ENCODE data around the gene CACNA1S.

Gene CACNA1S

GRCh38 chr1:201096041-201096461 lies 16.2 kb downstream of the CACNA1S start:
- no peak for FAIRE-seq
- no peak for DNase-seq (ENCODE audit: insufficient read length, low spot score)

- FAIRE-seq = no peak
- DNase-seq (ENCODE audit: insufficient read length, low spot score) = no peak
Measured at GRCh38 chr1:201095581-201095980, 16.6 kb downstream of the CACNA1S start.

GRCh38 chr1:201094832-201095231 lies 17.4 kb downstream of the CACNA1S start:
- DNase-seq (ENCODE audit: insufficient read length, low spot score) (no peak), FAIRE-seq (no peak)

- FAIRE-seq (no peak), DNase-seq (ENCODE audit: insufficient read length, low spot score) (no peak)
Measured at GRCh38 chr1:201093962-201094361, 18.3 kb downstream of the CACNA1S start.

GRCh38 chr1:201093561-201093960 lies 18.7 kb downstream of the CACNA1S start:
- FAIRE-seq = no peak
- no peak for DNase-seq (ENCODE audit: insufficient read length, low spot score)

GRCh38 chr1:201092738-201093137 lies 19.5 kb downstream of the CACNA1S start:
- DNase-seq (ENCODE audit: insufficient read length, low spot score) = no peak
- FAIRE-seq = no peak

- no peak for DNase-seq (ENCODE audit: insufficient read length, low spot score)
- no peak for FAIRE-seq
Measured at GRCh38 chr1:201091256-201091655, 21.0 kb downstream of the CACNA1S start.

GRCh38 chr1:201090541-201090940 lies 21.7 kb downstream of the CACNA1S start:
- FAIRE-seq (no peak), DNase-seq (ENCODE audit: insufficient read length, low spot score) (no peak)

GRCh38 chr1:201089596-201089995 lies 22.6 kb downstream of the CACNA1S start:
- FAIRE-seq = no peak

GRCh38 chr1:201088901-201089525 lies 23.2 kb downstream of the CACNA1S start:
- FAIRE-seq (no peak), DNase-seq (ENCODE audit: insufficient read length, low spot score) (no peak)

More at GRCh38 chr1:201089596-201089995, 22.6 kb downstream of the CACNA1S start:
- no peak for DNase-seq (ENCODE audit: insufficient read length, low spot score)

- FAIRE-seq = no peak
Measured at GRCh38 chr1:201088395-201088794, 23.8 kb downstream of the CACNA1S start.

GRCh38 chr1:201085902-201086735 lies 26.1 kb downstream of the CACNA1S start:
- peak; percentile 40 for DNase-seq (ENCODE audit: insufficient read length, low spot score)

More at GRCh38 chr1:201088395-201088794, 23.8 kb downstream of the CACNA1S start:
- DNase-seq (ENCODE audit: insufficient read length, low spot score) = no peak

GRCh38 chr1:201084295-201084694 lies 27.9 kb downstream of the CACNA1S start:
- no peak for DNase-seq (ENCODE audit: insufficient read length, low spot score)
- no peak for FAIRE-seq

More at GRCh38 chr1:201085902-201086735, 26.1 kb downstream of the CACNA1S start:
- no peak for FAIRE-seq

GRCh38 chr1:201083741-201084140 lies 28.5 kb downstream of the CACNA1S start:
- FAIRE-seq (no peak), DNase-seq (ENCODE audit: insufficient read length, low spot score) (no peak)

- FAIRE-seq = no peak
- DNase-seq (ENCODE audit: insufficient read length, low spot score) = no peak
Measured at GRCh38 chr1:201080135-201080534, 32.1 kb downstream of the CACNA1S start.

GRCh38 chr1:201077736-201078135 lies 34.5 kb downstream of the CACNA1S start:
- FAIRE-seq (no peak), DNase-seq (ENCODE audit: insufficient read length, low spot score) (no peak)

- DNase-seq (ENCODE audit: insufficient read length, low spot score) (no peak), FAIRE-seq (no peak)
Measured at GRCh38 chr1:201077116-201077515, 35.1 kb downstream of the CACNA1S start.

GRCh38 chr1:201076092-201076491 lies 36.1 kb downstream of the CACNA1S start:
- DNase-seq (ENCODE audit: insufficient read length, low spot score) (no peak), FAIRE-seq (no peak)

- FAIRE-seq (no peak), DNase-seq (ENCODE audit: insufficient read length, low spot score) (no peak)
Measured at GRCh38 chr1:201074018-201074417, 38.2 kb downstream of the CACNA1S start.

GRCh38 chr1:201072922-201073321 lies 39.3 kb downstream of the CACNA1S start:
- FAIRE-seq (no peak), DNase-seq (ENCODE audit: insufficient read length, low spot score) (no peak)

GRCh38 chr1:201072149-201072548 lies 40.1 kb downstream of the CACNA1S start:
- DNase-seq (ENCODE audit: insufficient read length, low spot score) = no peak
- FAIRE-seq = no peak

- no peak for FAIRE-seq
- DNase-seq (ENCODE audit: insufficient read length, low spot score) = no peak
Measured at GRCh38 chr1:201069636-201070035, 42.6 kb downstream of the CACNA1S start.
